Activated CD4-positive, CD25-positive, alpha-beta regulatory T cell treated with anti-CD3 and anti-CD28 coated beads, Interleukin-2, amount 50 U/mL, for 24 hours (primary cell): ENCODE results near the gene CCDC148.
"Not testable (repeated sequence)": the region's sequence is repeated elsewhere in the genome, so short reads cannot be mapped to it uniquely, and the experiment has no call there.

Experiments used
- ATAC-seq, 2 donors: fragments of 150-1000 bp; cut with Tn5 transposase; one replicate each; pipeline ENCODE4 v1.10.0; 2021; ENCODE audit warnings: mild to moderate bottlenecking in 1 of 2, moderate library complexity in 1 of 2

The CCDC148 gene

GRCh38 chr2:158346032-158346431 lies 110.5 kb downstream of the CCDC148 start:
- no peak for ATAC-seq

- ATAC-seq, result no peak
Observed at GRCh38 chr2:158339513-158339912, 117.0 kb downstream of the CCDC148 start.

GRCh38 chr2:158337018-158337417 lies 119.5 kb downstream of the CCDC148 start:
- ATAC-seq, result no peak

GRCh38 chr2:158331799-158332198 lies 124.8 kb downstream of the CCDC148 start:
- ATAC-seq, result not testable (repeated sequence)

GRCh38 chr2:158325782-158326340 lies 130.7 kb downstream of the CCDC148 start:
- no peak for ATAC-seq

- ATAC-seq, result no peak
Observed at GRCh38 chr2:158325031-158325781, 131.3 kb downstream of the CCDC148 start.

GRCh38 chr2:158323381-158323780 lies 133.2 kb downstream of the CCDC148 start:
- ATAC-seq, result no peak

- no peak for ATAC-seq
Observed at GRCh38 chr2:158321264-158321663, 135.3 kb downstream of the CCDC148 start.

GRCh38 chr2:158319269-158319668 lies 137.3 kb downstream of the CCDC148 start:
- no peak for ATAC-seq

- ATAC-seq, result no peak
Observed at GRCh38 chr2:158317642-158318041, 138.9 kb downstream of the CCDC148 start.

GRCh38 chr2:158315803-158316414 lies 140.6 kb downstream of the CCDC148 start:
- ATAC-seq, result no peak

- ATAC-seq, result no peak
Observed at GRCh38 chr2:158315000-158315399, 141.6 kb downstream of the CCDC148 start.

GRCh38 chr2:158313734-158314133 lies 142.8 kb downstream of the CCDC148 start:
- no peak for ATAC-seq

- no peak for ATAC-seq
Observed at GRCh38 chr2:158312981-158313380, 143.6 kb downstream of the CCDC148 start.

- not testable (repeated sequence) for ATAC-seq
Observed at GRCh38 chr2:158310407-158310806, 146.1 kb downstream of the CCDC148 start.

GRCh38 chr2:158305501-158305900 lies 151.1 kb downstream of the CCDC148 start:
- ATAC-seq, result no peak

- ATAC-seq, result no peak
Observed at GRCh38 chr2:158300394-158300793, 156.2 kb downstream of the CCDC148 start.

GRCh38 chr2:158297606-158298005 lies 158.9 kb downstream of the CCDC148 start:
- no peak for ATAC-seq

- ATAC-seq, result no peak
Observed at GRCh38 chr2:158297120-158297519, 159.4 kb downstream of the CCDC148 start.

- ATAC-seq, result no peak
Observed at GRCh38 chr2:158293722-158294121, 162.8 kb downstream of the CCDC148 start.

- no peak for ATAC-seq
Observed at GRCh38 chr2:158291544-158292180, 164.9 kb downstream of the CCDC148 start.

- no peak for ATAC-seq
Observed at GRCh38 chr2:158290225-158290624, 166.3 kb downstream of the CCDC148 start.

GRCh38 chr2:158276619-158277471 lies 179.7 kb downstream of the CCDC148 start:
- no peak for ATAC-seq
